A549 (cell line): ENCODE results near the gene C2orf49. TPM values are rescaled to one million over a fixed set of nuclear protein-coding genes. Genes with fewer than 3 reads are reported as not detected.

ENCODE experiments used
- ATAC-seq, 2 experiments: fragments of 200-7000 bp in 1 of 2; fragments of >200 bp in 1 of 2; cut with Nextera tagmentation in 1 of 2; cut with Tn5 transposase in 1 of 2; 3 replicates each; pipeline versions ENCODE4 v1.8.0 to v1.9.1; 2018 to 2020; ENCODE audit warnings: mild to moderate bottlenecking in 1 of 2, moderate library complexity in 1 of 2
- CTCF ChIA-PET: fragments of 300-600 bp; sonication (Branson Sonifier 250); formaldehyde crosslinking; extraction: SDS; loops from one replicate; lab custom pipeline; 2021; ENCODE audit warnings: antibody characterized with exemption, inconsistent platforms; lab: Yijun Ruan, JAX
- POLR2A ChIA-PET: fragments of 350-600 bp; formaldehyde crosslinking; extraction: SDS; loops from one replicate; lab custom pipeline; 2021; ENCODE audit warnings: antibody characterized with exemption, inconsistent platforms; lab: Yijun Ruan, JAX
- DNase-seq, 2 experiments: peaks; one replicate each; pipeline versions ENCODE4 v3.0.0 to v3.0.0-alpha.2; 2011 to 2016; ENCODE audit warnings: low read depth in 1 of 2, low spot score in 1 of 2
- FAIRE-seq: peaks from 2 replicates; lab custom pipeline; 2011; peaks lifted over from hg19 to GRCh38; lab: Jason Lieb, UNC
- H3K27ac ChIP-seq, 2 experiments: fragments of >200 bp; sonication (Bioruptor Twin); formaldehyde crosslinking; 3 replicates each; pipeline ENCODE4 v1.5.1; 2016 to 2017
- H3K4me1 ChIP-seq: fragments of >200 bp; sonication (Bioruptor Twin); formaldehyde crosslinking; 3 replicates; pipeline ENCODE4 v1.6.1; 2016
- H3K4me2 ChIP-seq: fragments of >200 bp; sonication (Bioruptor Twin); formaldehyde crosslinking; 3 replicates; pipeline ENCODE4 v1.6.1; 2016
- H3K4me3 ChIP-seq: fragments of >200 bp; sonication (Bioruptor Twin); formaldehyde crosslinking; 3 replicates; pipeline ENCODE4 v1.5.1; 2016
- H3K9me3 ChIP-seq: fragments of >200 bp; sonication (Bioruptor Twin); formaldehyde crosslinking; 3 replicates; pipeline ENCODE4 v1.6.1; 2016
- ATOH8 ChIP-seq: fragments of 250-450 bp; sonication (Bioruptor Pico); IDR thresholded peaks from 2 replicates; pipeline ENCODE4 v1.5.0; 2020; ENCODE audit warnings: low read depth, mild to moderate bottlenecking, moderate library complexity
- BCL3 ChIP-seq: fragments of >200 bp; sonication (Bioruptor Twin); formaldehyde crosslinking; IDR thresholded peaks from 3 replicates; pipeline ENCODE4 v1.6.1; 2016
- CTCF ChIP-seq: fragments of >200 bp; sonication (Bioruptor Twin); formaldehyde crosslinking; IDR thresholded peaks from 3 replicates; pipeline ENCODE4 v1.5.1; 2016
- EHMT2 ChIP-seq: fragments of 200-600 bp; sonication (generic); IDR thresholded peaks from 2 replicates; pipeline ENCODE4 v1.6.1; 2016; ENCODE audit warnings: antibody characterized with exemption, low read depth, mild to moderate bottlenecking, moderate library complexity
- ELK1 ChIP-seq: fragments of 150-350 bp; IDR thresholded peaks from 2 replicates; pipeline ENCODE4 v1.6.1; 2014; ENCODE audit warnings: low read depth, mild to moderate bottlenecking, low read length
- ESRRA ChIP-seq: fragments of 150-350 bp; IDR thresholded peaks from 2 replicates; pipeline ENCODE4 v1.6.1; 2014; ENCODE audit warnings: mild to moderate bottlenecking, low read length, borderline replicate concordance
- GATA3 ChIP-seq: IDR thresholded peaks from 2 replicates; pipeline ENCODE4 v1.6.1; 2012; ENCODE audit warnings: borderline replicate concordance
- HES2 ChIP-seq: fragments of >200 bp; sonication (Bioruptor Twin); formaldehyde crosslinking; IDR thresholded peaks from 2 replicates; pipeline ENCODE4 v1.6.1; 2016
- HMGXB4 ChIP-seq: fragments of 250-450 bp; sonication (Bioruptor Pico); IDR thresholded peaks from 2 replicates; pipeline ENCODE4 v1.5.0; 2021; ENCODE audit warnings: mild to moderate bottlenecking, moderate library complexity, borderline replicate concordance
- KDM1A ChIP-seq: fragments of 200-600 bp; sonication (generic); IDR thresholded peaks from 2 replicates; pipeline ENCODE4 v1.6.1; 2016; ENCODE audit warnings: low read depth, mild to moderate bottlenecking
- MAX ChIP-seq: IDR thresholded peaks from 2 replicates; pipeline ENCODE4 v1.6.1; 2012
- NR3C1 ChIP-seq: fragments of >200 bp; sonication (Bioruptor Twin); formaldehyde crosslinking; IDR thresholded peaks from 3 replicates; pipeline ENCODE4 v1.6.1; 2017
- PBX3 ChIP-seq: IDR thresholded peaks from 2 replicates; pipeline ENCODE4 v1.6.1; 2012
- POLR2A ChIP-seq: IDR thresholded peaks from 2 replicates; pipeline ENCODE4 v1.6.1; 2012; ENCODE audit warnings: mild to moderate bottlenecking, low read length
- RAD21 ChIP-seq, 2 experiments: fragments of >200 bp in 1 of 2; sonication (Bioruptor Twin) in 1 of 2; formaldehyde crosslinking in 1 of 2; IDR thresholded peaks in 1 of 2; conservative IDR thresholded peaks in 1 of 2; 2 replicates in 1 of 2; 3 replicates in 1 of 2; pipeline ENCODE4 v1.6.1; 2012 to 2018; ENCODE audit warnings: inconsistent platforms in 1 of 2
- RNF2 ChIP-seq: fragments of 200-600 bp; sonication (generic); IDR thresholded peaks from 2 replicates; pipeline ENCODE4 v1.6.1; 2016; ENCODE audit warnings: low read depth, mild to moderate bottlenecking, antibody characterized with exemption, moderate library complexity, borderline replicate concordance
- USF2 ChIP-seq: fragments of 450-650 bp; IDR thresholded peaks from 2 replicates; pipeline ENCODE4 v1.6.1; 2014; ENCODE audit warnings: antibody characterized with exemption
- ZC3H11A ChIP-seq: fragments of 450-650 bp; IDR thresholded peaks from 2 replicates; pipeline ENCODE4 v1.6.1; 2014; ENCODE audit warnings: antibody characterized with exemption, mild to moderate bottlenecking
- WGBS: methylation state at CpG from one replicate; pipeline ENCODE4 v1.1.6; 2017; ENCODE audit errors: missing lambda C conversion rate; 5-methylcytosine and 5-hydroxymethylcytosine counted together
- polyA plus RNA-seq, 4 experiments: library from polyadenylated mRNA; depleted of rRNA in 3 of 4; stranded (reverse); fragments of >200 nt; fragmentation: RNase III in 1 of 4; extraction: RNeasy Plus Mini Kit Qiagen cat#74134 plus additional on column Dnase treatment in 1 of 4; gene quantifications; 2 replicates in 3 of 4; 3 replicates in 1 of 4; pipeline ENCODE4 v1.2.3, GENCODE V29; 2011 to 2017

Gene C2orf49
- polyA plus RNA-seq, 2 of the 4 experiments (the other 2 are of a cell fraction): 19.4 to 25.7 TPM

- ChIA-PET POLR2A (no interaction called here), CTCF (no interaction called here)
- 90% methylated on average over 2 of the region's 2 CpGs for WGBS
- DNase-seq (no peak), FAIRE-seq (no peak), ATAC-seq (no peak)
- Histone ChIP-seq H3K9me3 (no peaks in the 10 kb centered on the region), H3K4me3 (no peak overlapping the region), H3K4me1 (no peaks in the 10 kb centered on the region), H3K4me2 (no peak overlapping the region), H3K27ac (no peak overlapping the region)
- TF ChIP-seq EHMT2: no peak
- TF ChIP-seq HES2: no peak
- no peak for TF ChIP-seq HMGXB4 (CRISPR knock-in tag)
- no peak for TF ChIP-seq ZC3H11A
- TF ChIP-seq NR3C1: no peak
- TF ChIP-seq USF2: no peak
- no peak for TF ChIP-seq MAX
- TF ChIP-seq POLR2A: no peak
- no peak for TF ChIP-seq RAD21 (conservative IDR thresholded peaks at IDR 0.05 in 1 of 2, IDR thresholded peaks at IDR 0.05 in 1 of 2)
- TF ChIP-seq KDM1A: no peak
- TF ChIP-seq PBX3: no peak
- no peak for TF ChIP-seq CTCF
- no peak for TF ChIP-seq RNF2
- no peak for TF ChIP-seq BCL3
- no peak for TF ChIP-seq GATA3
- no peak for TF ChIP-seq ESRRA
- TF ChIP-seq ATOH8 (CRISPR knock-in tag): no peak
- TF ChIP-seq ELK1: no peak
These were observed 45.4 kb upstream of the C2orf49 start for GRCh38 chr2:105291981-105292380.
